Smooth muscle cell (in vitro differentiated cells): ENCODE data around the gene TACC2. TPM values are rescaled to one million over a fixed set of nuclear protein-coding genes. Genes with fewer than 3 reads are reported as not detected.

ENCODE experiments used
- DNase-seq: peaks from one replicate; lab custom pipeline; 2025; ENCODE audit not compliant: unreplicated experiment; lab: John Stamatoyannopoulos, UW
- H2AFZ ChIP-seq: fragments of 200-600 bp; sonication (generic); 2 replicates; pipeline ENCODE4 v1.6.0; 2016; ENCODE audit warnings: antibody characterized with exemption, low read depth, mild to moderate bottlenecking
- H3F3A ChIP-seq: fragments of 200-600 bp; sonication (generic); 2 replicates; pipeline ENCODE4 v1.6.0; 2017; ENCODE audit warnings: antibody characterized with exemption, low read depth
- H3K27ac ChIP-seq: fragments of 200-600 bp; sonication (generic); 2 replicates; pipeline ENCODE4 v1.5.1; 2016; ENCODE audit warnings: low read depth, mild to moderate bottlenecking
- H3K27me3 ChIP-seq: fragments of 200-600 bp; sonication (generic); 2 replicates; pipeline ENCODE4 v1.6.1; 2016; ENCODE audit warnings: low read depth, mild to moderate bottlenecking
- H3K36me3 ChIP-seq: fragments of 200-600 bp; sonication (generic); 2 replicates; pipeline ENCODE4 v1.5.1; 2016; ENCODE audit warnings: low read depth
- H3K4me1 ChIP-seq: fragments of 200-600 bp; sonication (generic); 2 replicates; pipeline ENCODE4 v1.5.1; 2016; ENCODE audit warnings: low read depth
- H3K4me2 ChIP-seq: fragments of 200-600 bp; sonication (generic); 2 replicates; pipeline ENCODE4 v1.6.0; 2016; ENCODE audit warnings: mild to moderate bottlenecking
- H3K4me3 ChIP-seq: fragments of 200-600 bp; sonication (generic); 2 replicates; pipeline ENCODE4 v1.5.1; 2016; ENCODE audit warnings: mild to moderate bottlenecking
- H3K79me2 ChIP-seq: fragments of 200-600 bp; sonication (generic); 2 replicates; pipeline ENCODE4 v1.6.0; 2016; ENCODE audit warnings: low read depth, mild to moderate bottlenecking
- H3K9ac ChIP-seq: fragments of 200-600 bp; sonication (generic); 2 replicates; pipeline ENCODE4 v1.6.0; 2016; ENCODE audit warnings: low read depth
- H3K9me3 ChIP-seq: fragments of 200-600 bp; sonication (generic); replicated peaks from 2 replicates; pipeline ENCODE4 v1.5.1; 2016; ENCODE audit warnings: low read depth
- H4K20me1 ChIP-seq: fragments of 200-600 bp; sonication (generic); 2 replicates; pipeline ENCODE4 v1.6.0; 2016; ENCODE audit warnings: low read depth
- CTCF ChIP-seq: fragments of 200-600 bp; sonication (generic); IDR thresholded peaks from 2 replicates; pipeline ENCODE4 v1.5.1; 2017; ENCODE audit warnings: borderline replicate concordance, mild to moderate bottlenecking, antibody characterized with exemption; ENCODE audit not compliant: insufficient read depth, poor library complexity, severe bottlenecking
- WGBS: methylation state at CpG from one replicate; pipeline ENCODE4 v1.1.7; 2016; ENCODE audit warnings: low lambda C conversion rate; 5-methylcytosine and 5-hydroxymethylcytosine counted together
- polyA plus RNA-seq: library from polyadenylated mRNA; unstranded; fragments of >200 nt; fragmentation: Nextera tagmentation; extraction: Ambion mirVana; gene quantifications from 2 replicates; pipeline ENCODE4 v1.2.1, GENCODE V29; 2016
- total RNA-seq: library from RNA; depleted of rRNA; stranded (reverse); fragments of >200 nt; gene quantifications from 2 replicates; pipeline ENCODE4 v1.2.3, GENCODE V29; 2014

Gene TACC2
- total and polyA plus RNA-seq, 2 experiments from 2014 or later: 2.8 to 7.6 TPM

GRCh38 chr10:122124808-122125207 is 135.8 kb downstream of the TACC2 start:
- Histone ChIP-seq H3K4me3 (no peak overlapping the region), H3K4me2 (no peak overlapping the region), H3K27ac (no peak overlapping the region), H3K27me3 (no peaks in the 10 kb centered on the region), H4K20me1 (peaks cover 17% of the 10 kb centered on the region), H2AFZ (no peak overlapping the region), H3K9me3 (no peaks in the 10 kb centered on the region), H3K36me3 (no peaks in the 10 kb centered on the region), H3K79me2 (no peaks in the 10 kb centered on the region), H3K9ac (no peak overlapping the region), H3F3A (peaks cover 14% of the 10 kb centered on the region), H3K4me1 (peaks cover 24% of the 10 kb centered on the region)
- no peak for TF ChIP-seq CTCF
- WGBS: 81% methylated on average over 7 of the region's 7 CpGs
- no peak for DNase-seq

DNA sequence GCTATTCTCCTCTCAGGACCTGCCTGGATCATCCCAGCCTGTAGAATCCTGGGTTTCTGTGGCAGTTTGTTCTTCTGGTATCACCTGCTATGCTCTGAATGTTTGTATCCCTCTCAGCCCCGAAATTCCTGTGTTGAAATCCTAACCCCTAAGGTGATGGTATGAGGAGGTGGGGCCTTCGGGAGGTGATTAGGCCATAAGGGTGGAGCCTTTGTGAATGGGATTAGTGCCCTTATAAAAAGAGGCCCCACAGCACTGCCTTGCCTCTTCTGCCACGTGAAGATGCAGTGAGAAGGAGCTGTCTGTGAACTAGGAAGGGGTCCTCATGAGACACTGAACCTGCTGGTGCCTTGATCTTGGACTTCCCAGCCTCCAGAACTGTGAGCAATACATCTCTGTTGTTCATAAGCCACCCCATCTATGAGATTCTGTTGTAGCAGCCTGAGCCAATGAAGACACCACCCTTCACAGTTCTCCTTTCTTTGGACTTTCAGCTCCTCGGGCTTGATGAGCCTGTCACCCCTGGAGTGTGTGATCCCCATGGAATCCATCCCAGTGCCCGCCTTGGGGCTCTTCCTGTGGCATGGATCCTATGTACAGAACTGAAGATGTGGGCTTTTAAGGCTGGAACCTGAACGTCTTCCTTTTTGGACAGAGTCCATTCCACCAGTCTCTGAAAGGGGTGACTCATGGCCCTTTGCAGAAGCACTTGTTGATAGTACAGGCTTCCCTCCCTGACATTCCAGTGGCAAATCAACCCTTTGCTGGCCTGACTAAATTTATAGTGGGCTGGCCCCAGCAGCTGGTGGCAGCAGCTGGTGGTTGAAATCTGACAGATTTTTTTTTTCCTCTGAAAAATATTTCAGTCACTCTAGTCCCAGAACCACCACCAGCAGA is 138.0 kb downstream of the TACC2 start:
- H3K36me3 ChIP-seq: no peaks in the 10 kb centered on the region
- peaks cover 14% of the 10 kb centered on the region for H3F3A ChIP-seq
- H3K27me3 ChIP-seq: no peaks in the 10 kb centered on the region
- WGBS: 53% methylated on average over 6 of the region's 6 CpGs
- DNase-seq: no peak
- H2AFZ ChIP-seq: no peak overlapping the region
- H3K27ac ChIP-seq: peak overlapping the region; percentile 84
- H3K4me3 ChIP-seq: no peak overlapping the region
- no peak overlapping the region for H3K9ac ChIP-seq
- peaks cover 12% of the 10 kb centered on the region for H4K20me1 ChIP-seq
- TF ChIP-seq CTCF: no peak
- peak overlapping the region; percentile 78 for H3K4me2 ChIP-seq
- H3K79me2 ChIP-seq: no peaks in the 10 kb centered on the region
- peaks cover 24% of the 10 kb centered on the region for H3K4me1 ChIP-seq
- no peaks in the 10 kb centered on the region for H3K9me3 ChIP-seq

GRCh38 chr10:122127943-122128342 is 139.0 kb downstream of the TACC2 start:
- peak overlapping the region; percentile 73 for H3K9ac ChIP-seq
- H3K4me3 ChIP-seq: peak overlapping the region; percentile 3
- H3K27ac ChIP-seq: peak overlapping the region; percentile 84
- no peaks in the 10 kb centered on the region for H3K27me3 ChIP-seq
- 16% methylated on average over 8 of the region's 8 CpGs for WGBS
- H3K36me3 ChIP-seq: no peaks in the 10 kb centered on the region
- no peaks in the 10 kb centered on the region for H3K79me2 ChIP-seq
- no peak for DNase-seq
- peaks cover 14% of the 10 kb centered on the region for H3F3A ChIP-seq
- H3K9me3 ChIP-seq: no peaks in the 10 kb centered on the region
- no peak overlapping the region for H2AFZ ChIP-seq
- TF ChIP-seq CTCF: no peak
- peaks cover 21% of the 10 kb centered on the region for H3K4me1 ChIP-seq
- peaks cover 12% of the 10 kb centered on the region for H4K20me1 ChIP-seq
- H3K4me2 ChIP-seq: peak overlapping the region; percentile 78
